A549 (cell line): Measurements from ENCODE around the gene NUDT17. TPM values are rescaled to one million over a fixed set of nuclear protein-coding genes. Genes with fewer than 3 reads are reported as not detected.

Experiments used
- ATAC-seq, 2 experiments: fragments of 200-7000 bp in 1 of 2; fragments of >200 bp in 1 of 2; cut with Nextera tagmentation in 1 of 2; cut with Tn5 transposase in 1 of 2; 3 replicates each; pipeline versions ENCODE4 v1.8.0 to v1.9.1; 2018 to 2020; ENCODE audit warnings: mild to moderate bottlenecking in 1 of 2, moderate library complexity in 1 of 2
- CTCF ChIA-PET: fragments of 300-600 bp; sonication (Branson Sonifier 250); formaldehyde crosslinking; extraction: SDS; loops from one replicate; lab custom pipeline; 2021; ENCODE audit warnings: antibody characterized with exemption, inconsistent platforms; lab: Yijun Ruan, JAX
- POLR2A ChIA-PET: fragments of 350-600 bp; formaldehyde crosslinking; extraction: SDS; loops from one replicate; lab custom pipeline; 2021; ENCODE audit warnings: antibody characterized with exemption, inconsistent platforms; lab: Yijun Ruan, JAX
- DNase-seq, 2 experiments: peaks; one replicate each; pipeline versions ENCODE4 v3.0.0 to v3.0.0-alpha.2; 2011 to 2016; ENCODE audit warnings: low read depth in 1 of 2, low spot score in 1 of 2
- FAIRE-seq: peaks from 2 replicates; lab custom pipeline; 2011; peaks lifted over from hg19 to GRCh38; lab: Jason Lieb, UNC
- H3K27ac ChIP-seq, 2 experiments: fragments of >200 bp; sonication (Bioruptor Twin); formaldehyde crosslinking; 3 replicates each; pipeline ENCODE4 v1.5.1; 2016 to 2017
- H3K4me1 ChIP-seq: fragments of >200 bp; sonication (Bioruptor Twin); formaldehyde crosslinking; 3 replicates; pipeline ENCODE4 v1.6.1; 2016
- H3K4me2 ChIP-seq: fragments of >200 bp; sonication (Bioruptor Twin); formaldehyde crosslinking; 3 replicates; pipeline ENCODE4 v1.6.1; 2016
- H3K4me3 ChIP-seq: fragments of >200 bp; sonication (Bioruptor Twin); formaldehyde crosslinking; 3 replicates; pipeline ENCODE4 v1.5.1; 2016
- H3K9me3 ChIP-seq: fragments of >200 bp; sonication (Bioruptor Twin); formaldehyde crosslinking; 3 replicates; pipeline ENCODE4 v1.6.1; 2016
- BCL3 ChIP-seq: fragments of >200 bp; sonication (Bioruptor Twin); formaldehyde crosslinking; IDR thresholded peaks from 3 replicates; pipeline ENCODE4 v1.6.1; 2016
- BHLHE40 ChIP-seq: IDR thresholded peaks from 2 replicates; pipeline ENCODE4 v1.6.1; 2012; ENCODE audit warnings: low read depth, low read length, inconsistent platforms
- CHD2 ChIP-seq: fragments of 150-350 bp; IDR thresholded peaks from 2 replicates; pipeline ENCODE4 v1.6.1; 2014; ENCODE audit warnings: low read length; ENCODE audit not compliant: partially characterized antibody
- CTCF ChIP-seq: fragments of >200 bp; sonication (Bioruptor Twin); formaldehyde crosslinking; IDR thresholded peaks from 3 replicates; pipeline ENCODE4 v1.5.1; 2016
- E2F6 ChIP-seq: IDR thresholded peaks from 2 replicates; pipeline ENCODE4 v1.6.1; 2012; ENCODE audit warnings: low read depth, borderline replicate concordance
- EHF ChIP-seq: fragments of 250-450 bp; sonication (Bioruptor Pico); IDR thresholded peaks from 2 replicates; pipeline ENCODE4 v1.5.0; 2020; ENCODE audit warnings: mild to moderate bottlenecking
- ELK1 ChIP-seq: fragments of 150-350 bp; IDR thresholded peaks from 2 replicates; pipeline ENCODE4 v1.6.1; 2014; ENCODE audit warnings: low read depth, mild to moderate bottlenecking, low read length
- FOSL2 ChIP-seq, 2 experiments: fragments of 450-650 bp in 1 of 2; fragments of >200 bp in 1 of 2; sonication (Bioruptor Twin) in 1 of 2; formaldehyde crosslinking; IDR thresholded peaks; 2 replicates each; pipeline versions ENCODE4 v1.5.0 to v1.6.1; 2016 to 2020; ENCODE audit warnings: mild to moderate bottlenecking in 1 of 2, moderate library complexity in 1 of 2
- HES2 ChIP-seq: fragments of >200 bp; sonication (Bioruptor Twin); formaldehyde crosslinking; IDR thresholded peaks from 2 replicates; pipeline ENCODE4 v1.6.1; 2016
- HOXA7 ChIP-seq: fragments of 250-450 bp; sonication (Bioruptor Pico); IDR thresholded peaks from 2 replicates; pipeline ENCODE4 v1.5.0; 2020; ENCODE audit warnings: mild to moderate bottlenecking, moderate library complexity
- JUNB ChIP-seq: fragments of >200 bp; sonication (Bioruptor Twin); formaldehyde crosslinking; IDR thresholded peaks from 2 replicates; pipeline ENCODE4 v1.6.1; 2016
- KDM1A ChIP-seq: fragments of 200-600 bp; sonication (generic); IDR thresholded peaks from 2 replicates; pipeline ENCODE4 v1.6.1; 2016; ENCODE audit warnings: low read depth, mild to moderate bottlenecking
- MYC ChIP-seq: IDR thresholded peaks from 2 replicates; pipeline ENCODE4 v1.6.1; 2012; ENCODE audit warnings: mild to moderate bottlenecking, inconsistent platforms, low read length, improper control_type of control experiment, borderline replicate concordance
- PHF8 ChIP-seq: fragments of 200-600 bp; sonication (generic); IDR thresholded peaks from 2 replicates; pipeline ENCODE4 v1.6.1; 2016; ENCODE audit warnings: low read depth, mild to moderate bottlenecking, antibody characterized with exemption, moderate library complexity, borderline replicate concordance
- RAD21 ChIP-seq, 2 experiments: fragments of >200 bp in 1 of 2; sonication (Bioruptor Twin) in 1 of 2; formaldehyde crosslinking in 1 of 2; IDR thresholded peaks in 1 of 2; conservative IDR thresholded peaks in 1 of 2; 2 replicates in 1 of 2; 3 replicates in 1 of 2; pipeline ENCODE4 v1.6.1; 2012 to 2018; ENCODE audit warnings: inconsistent platforms in 1 of 2
- RFX5 ChIP-seq: fragments of 450-650 bp; IDR thresholded peaks from 2 replicates; pipeline ENCODE4 v1.7.1; 2014; ENCODE audit warnings: antibody characterized with exemption, mild to moderate bottlenecking, moderate library complexity
- RNF2 ChIP-seq: fragments of 200-600 bp; sonication (generic); IDR thresholded peaks from 2 replicates; pipeline ENCODE4 v1.6.1; 2016; ENCODE audit warnings: low read depth, mild to moderate bottlenecking, antibody characterized with exemption, moderate library complexity, borderline replicate concordance
- TP53 ChIP-seq: fragments of 250-450 bp; sonication (Bioruptor Pico); IDR thresholded peaks from 2 replicates; pipeline ENCODE4 v1.5.0; 2021; ENCODE audit warnings: mild to moderate bottlenecking, moderate library complexity
- ZC3H11A ChIP-seq: fragments of 450-650 bp; IDR thresholded peaks from 2 replicates; pipeline ENCODE4 v1.6.1; 2014; ENCODE audit warnings: antibody characterized with exemption, mild to moderate bottlenecking
- WGBS: methylation state at CpG from one replicate; pipeline ENCODE4 v1.1.6; 2017; ENCODE audit errors: missing lambda C conversion rate; 5-methylcytosine and 5-hydroxymethylcytosine counted together
- polyA plus RNA-seq, 4 experiments: library from polyadenylated mRNA; depleted of rRNA in 3 of 4; stranded (reverse); fragments of >200 nt; fragmentation: RNase III in 1 of 4; extraction: RNeasy Plus Mini Kit Qiagen cat#74134 plus additional on column Dnase treatment in 1 of 4; gene quantifications; 2 replicates in 3 of 4; 3 replicates in 1 of 4; pipeline ENCODE4 v1.2.3, GENCODE V29; 2011 to 2017

Gene NUDT17
- polyA plus RNA-seq, 2 of the 4 experiments (the other 2 are of a cell fraction) = 4.9 to 6.7 TPM

GRCh38 chr1:145886390-145886789 lies 41.0 kb downstream of the NUDT17 start:
- CTCF ChIA-PET = interaction anchor here (0.6 to 11.2 kb wide), 5 partner anchors 23 to 82 kb away, joined by 4 to 429 read pairs (median 4); partner anchors contain the start of genes ITGA10 and NUDT17
- Histone ChIP-seq H3K4me3 (peak overlapping the region; percentile 60), H3K9me3 (no peaks in the 10 kb centered on the region), H3K27ac (peak overlapping the region in 1 of 2 experiments; percentile 26; a peak in 2 of 6 replicates), H3K4me1 (peaks cover 28% of the 10 kb centered on the region), H3K4me2 (peak overlapping the region; percentile 99)
- TF ChIP-seq TP53 (CRISPR knock-in tag) (no peak), RAD21 (conservative IDR thresholded peaks at IDR 0.05 in 1 of 2, IDR thresholded peaks at IDR 0.05 in 1 of 2) (no peak), ELK1 (no peak), CHD2 (no peak), ZC3H11A (no peak), KDM1A (no peak)
- FAIRE-seq (no peak), DNase-seq (no peak), ATAC-seq (0 out of 6 replicates have a peak, but pooled peaks have one; percentile 2)
- POLR2A ChIA-PET = interaction anchor here (1.2 kb wide), 1 partner anchor 40 kb away, joined by 8 read pairs; the partner anchor contains the start of gene NUDT17
- WGBS = 56% methylated on average over 11 of the region's 11 CpGs

- Histone ChIP-seq H3K4me2 (no peak overlapping the region), H3K27ac (peak overlapping the region in 1 of 2 experiments; percentile 61; a peak in 1 of 6 replicates), H3K4me3 (no peak overlapping the region), H3K4me1 (peaks cover 31% of the 10 kb centered on the region), H3K9me3 (no peaks in the 10 kb centered on the region)
- FAIRE-seq (no peak), DNase-seq (no peak), ATAC-seq (no peak)
- CTCF ChIA-PET = interaction anchor here (1.5 to 11.2 kb wide), 3 partner anchors 24 to 41 kb away, joined by 4 to 429 read pairs (median 4); partner anchors contain the start of genes ITGA10 and NUDT17
- WGBS = 89% methylated on average over 8 of the region's 8 CpGs
- POLR2A ChIA-PET = interaction anchor here (0.6 kb wide), 1 partner anchor 40 kb away, joined by 3 read pairs; no protein-coding TSS in a partner anchor
- TF ChIP-seq RNF2 = no peak
- no peak for TF ChIP-seq PHF8
- no peak for TF ChIP-seq BCL3
- TF ChIP-seq BHLHE40 = no peak
Observed at GRCh38 chr1:145886816-145887215, 41.4 kb downstream of the NUDT17 start.

GRCh38 chr1:145887631-145888030 lies 42.2 kb downstream of the NUDT17 start:
- FAIRE-seq (no peak), ATAC-seq (no peak), DNase-seq (peak in 1 of 2 experiments; percentile 20)
- Histone ChIP-seq H3K27ac (peak overlapping the region; percentile 49 to 61; a peak in 4 of 6 replicates), H3K4me1 (peaks cover 36% of the 10 kb centered on the region), H3K4me3 (no peak overlapping the region), H3K9me3 (no peaks in the 10 kb centered on the region), H3K4me2 (peak overlapping the region; percentile 49)
- ChIA-PET CTCF (interaction anchor here (1.0 to 11.2 kb wide), 4 partner anchors 9 to 31 kb away, joined by 3 to 429 read pairs (median 4); partner anchors contain the start of gene ITGA10), POLR2A (interaction anchor here (0.6 kb wide), 1 partner anchor 40 kb away, joined by 3 read pairs; no protein-coding TSS in a partner anchor)
- 33% methylated on average over 5 of the region's 5 CpGs for WGBS
- no peak for TF ChIP-seq HES2
- TF ChIP-seq JUNB = no peak
- no peak for TF ChIP-seq FOSL2 (IDR thresholded peaks at IDR 0.05)
- no peak for TF ChIP-seq FOSL2 (CRISPR knock-in tag; IDR thresholded peaks at IDR 0.05)
- TF ChIP-seq BHLHE40 = no peak
- no peak for TF ChIP-seq RFX5
- no peak for TF ChIP-seq KDM1A
- TF ChIP-seq EHF (CRISPR knock-in tag) = no peak
- no peak for TF ChIP-seq CTCF
- no peak for TF ChIP-seq E2F6
- TF ChIP-seq HOXA7 (CRISPR knock-in tag) = no peak
- TF ChIP-seq MYC = no peak
